Calu3 (cell line): ENCODE data around the gene TIMMDC1. TPM values are rescaled to one million over a fixed set of nuclear protein-coding genes. Genes with fewer than 3 reads are reported as not detected.

ENCODE experiments used
- BruUV-seq: library from RNA; stranded (reverse); fragments of 400-500 nt; replicated peaks from 2 replicates; lab custom pipeline; 2021; lab: Mats Ljungman, UMichigan
- CTCF ChIA-PET: fragments of 300-600 bp; sonication (Branson Sonifier 250); formaldehyde crosslinking; loops from one replicate; lab custom pipeline; 2022; ENCODE audit warnings: antibody characterized with exemption; lab: Charles Lee
- DNase-seq: peaks from one replicate; pipeline ENCODE4 v3.0.0; 2022
- H3K27ac Mint-ChIP-seq: one replicate; pipeline ENCODE4 v1.8.0; 2022; ENCODE audit warnings: mixed read lengths; ENCODE audit not compliant: unreplicated experiment
- H3K27me3 Mint-ChIP-seq: one replicate; pipeline ENCODE4 v1.8.0; 2022; ENCODE audit warnings: mixed read lengths; ENCODE audit not compliant: unreplicated experiment
- H3K36me3 Mint-ChIP-seq: one replicate; pipeline ENCODE4 v1.8.0; 2022; ENCODE audit warnings: mild to moderate bottlenecking, moderate library complexity, mixed read lengths; ENCODE audit not compliant: insufficient read depth, unreplicated experiment
- H3K4me1 Mint-ChIP-seq: one replicate; pipeline ENCODE4 v1.8.0; 2022; ENCODE audit warnings: mild to moderate bottlenecking, low read depth, mixed read lengths; ENCODE audit not compliant: unreplicated experiment
- H3K4me3 Mint-ChIP-seq: one replicate; pipeline ENCODE4 v1.8.0; 2022; ENCODE audit warnings: mild to moderate bottlenecking, low read depth, moderate library complexity, mixed read lengths; ENCODE audit not compliant: unreplicated experiment
- H3K9me3 Mint-ChIP-seq: one replicate; pipeline ENCODE4 v1.8.0; 2022; ENCODE audit warnings: low read depth, mixed read lengths; ENCODE audit not compliant: unreplicated experiment
- CTCF ChIP-seq: fragments of 200-600 bp; IDR thresholded peaks from one replicate; pipeline ENCODE4 v1.8.0; 2022; ENCODE audit warnings: antibody characterized with exemption; ENCODE audit not compliant: unreplicated experiment
- intact Hi-C: fragments of 100-400 bp; cut with micrococcal nuclease; formaldehyde crosslinking; loops from one replicate; pipeline ENCODE4 v1.10.0; 2022; ENCODE audit not compliant: unreplicated experiment
- total RNA-seq: library from RNA; stranded (reverse); gene quantifications from 2 replicates; pipeline ENCODE4 v1.2.3, GENCODE V29; 2022

The TIMMDC1 gene
- total RNA-seq, 1 experiment from 2014 or later = 84.1 TPM

- H3K4me3 Mint-ChIP-seq = no peak overlapping the region
- no peaks in the 10 kb centered on the region for H3K9me3 Mint-ChIP-seq
- H3K27ac Mint-ChIP-seq = no peak overlapping the region
- intact Hi-C loops = no loop called here
- H3K36me3 Mint-ChIP-seq = no peaks in the 10 kb centered on the region
- H3K4me1 Mint-ChIP-seq = no peaks in the 10 kb centered on the region
- DNase-seq = no peak
- BruUV-seq = no TSS peak
- H3K27me3 Mint-ChIP-seq = no peaks in the 10 kb centered on the region
- TF ChIP-seq CTCF = no peak
- CTCF ChIA-PET = no interaction called here
Observed at GRCh38 chr3:119492128-119492527, 6.2 kb upstream of the TIMMDC1 start.

- CTCF ChIA-PET = no interaction called here
- Mint-ChIP-seq H3K4me1 (no peaks in the 10 kb centered on the region), H3K27me3 (no peaks in the 10 kb centered on the region), H3K4me3 (no peak overlapping the region), H3K36me3 (peaks cover 2% of the 10 kb centered on the region), H3K27ac (no peak overlapping the region), H3K9me3 (no peaks in the 10 kb centered on the region)
- intact Hi-C loops = no loop called here
- no peak for DNase-seq
- TF ChIP-seq CTCF = no peak
- BruUV-seq = no TSS peak
Observed at GRCh38 chr3:119492810-119493209, 5.5 kb upstream of the TIMMDC1 start.

- no peaks in the 10 kb centered on the region for H3K9me3 Mint-ChIP-seq
- no peak for TF ChIP-seq CTCF
- intact Hi-C loops = no loop called here
- no peak overlapping the region for H3K4me3 Mint-ChIP-seq
- no peaks in the 10 kb centered on the region for H3K27me3 Mint-ChIP-seq
- H3K27ac Mint-ChIP-seq = no peak overlapping the region
- no TSS peak for BruUV-seq
- peaks cover 19% of the 10 kb centered on the region for H3K36me3 Mint-ChIP-seq
- CTCF ChIA-PET = interaction anchor here (0.6 to 0.7 kb wide), 2 partner anchors 14 to 125 kb away, joined by 3 to 6 read pairs; no protein-coding TSS in a partner anchor
- DNase-seq = no peak
- H3K4me1 Mint-ChIP-seq = no peaks in the 10 kb centered on the region
Observed at GRCh38 chr3:119494597-119494996, 3.8 kb upstream of the TIMMDC1 start.

GRCh38 chr3:119497820-119498185, 544 bp upstream of the TIMMDC1 start:
- Mint-ChIP-seq H3K4me1 (peaks cover 10% of the 10 kb centered on the region), H3K27ac (peak overlapping the region; percentile 86), H3K36me3 (peaks cover 23% of the 10 kb centered on the region), H3K4me3 (peak overlapping the region; percentile 92), H3K27me3 (no peaks in the 10 kb centered on the region), H3K9me3 (no peaks in the 10 kb centered on the region)
- TF ChIP-seq CTCF = no peak
- DNase-seq = no peak
- TSS peak; percentile 97 for BruUV-seq
- CTCF ChIA-PET = interaction anchor here (0.5 to 1.4 kb wide), 6 partner anchors 13 to 93 kb away, joined by 3 to 6 read pairs (median 3); partner anchors contain the start of gene TMEM39A
- intact Hi-C loops = no loop called here
